ENCODE results near the gene RHEX.

The RHEX gene

GRCh38 chr1:206020393-206021007 is 32.5 kb upstream of the RHEX start:
- no peak overlapping the region for H3K4me3 ChIP-seq
- in situ Hi-C loops (cut with MboI; ENCODE audit: low sequenced_read_pairs) = no loop called here
- no peak for DNase-seq (ENCODE audit: low spot score in 2 of 2)
- H3K9me3 ChIP-seq = no peaks in the 10 kb centered on the region
- no peaks in the 10 kb centered on the region for H3K4me1 ChIP-seq
- H3K36me3 ChIP-seq (replicated peaks) = no peaks in the 10 kb centered on the region
- peaks cover 2% of the 10 kb centered on the region; the same call in 1 of the 2 replicates for H3K27me3 ChIP-seq (ENCODE audit: low read depth)

DNA sequence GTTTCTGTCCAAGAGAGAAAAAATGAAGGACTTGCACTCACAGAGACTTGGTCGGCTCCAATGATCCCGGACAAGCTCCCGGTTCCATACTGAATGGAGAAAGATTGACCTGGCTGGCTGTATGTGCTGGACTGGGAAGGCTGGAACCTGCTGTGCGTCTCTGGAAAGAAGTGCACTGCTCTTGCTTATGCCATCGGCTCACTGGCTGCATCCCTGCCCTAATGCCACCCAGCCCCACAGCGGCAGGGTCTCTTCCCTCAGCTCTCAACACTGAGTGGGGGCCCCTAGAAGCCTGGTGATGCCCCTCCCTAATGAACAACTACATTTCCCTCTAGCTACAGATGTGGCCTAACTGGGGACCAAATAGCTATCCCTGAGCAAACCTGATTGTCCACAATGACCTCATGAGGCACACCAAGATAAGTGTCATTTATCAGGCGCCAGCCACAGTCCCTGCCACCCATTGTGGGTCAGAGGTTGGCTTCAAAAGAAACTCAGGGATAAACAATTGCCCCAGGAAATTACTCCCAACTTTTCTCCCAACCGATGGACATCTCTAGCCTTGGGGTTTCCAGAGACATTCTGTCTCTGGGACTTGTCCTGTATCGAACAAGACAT is 31.9 kb upstream of the RHEX start:
- Histone ChIP-seq H3K27me3 (ENCODE audit: low read depth) (peaks cover 2% of the 10 kb centered on the region; the same call in 1 of the 2 replicates), H3K36me3 (replicated peaks) (no peaks in the 10 kb centered on the region), H3K4me3 (no peak overlapping the region), H3K4me1 (no peaks in the 10 kb centered on the region), H3K9me3 (no peaks in the 10 kb centered on the region)
- no peak for DNase-seq (ENCODE audit: low spot score in 2 of 2)
- in situ Hi-C loops (cut with MboI; ENCODE audit: low sequenced_read_pairs) = no loop called here

- peaks cover 2% of the 10 kb centered on the region; the same call in 1 of the 2 replicates for H3K27me3 ChIP-seq (ENCODE audit: low read depth)
- DNase-seq (ENCODE audit: low spot score in 2 of 2) = no peak
- no peaks in the 10 kb centered on the region for H3K4me1 ChIP-seq
- no peaks in the 10 kb centered on the region for H3K36me3 ChIP-seq (replicated peaks)
- H3K4me3 ChIP-seq = no peak overlapping the region
- no peaks in the 10 kb centered on the region for H3K9me3 ChIP-seq
- in situ Hi-C loops (cut with MboI; ENCODE audit: low sequenced_read_pairs) = no loop called here
These were observed 31.2 kb upstream of the RHEX start for GRCh38 chr1:206021626-206022365.

DNA sequence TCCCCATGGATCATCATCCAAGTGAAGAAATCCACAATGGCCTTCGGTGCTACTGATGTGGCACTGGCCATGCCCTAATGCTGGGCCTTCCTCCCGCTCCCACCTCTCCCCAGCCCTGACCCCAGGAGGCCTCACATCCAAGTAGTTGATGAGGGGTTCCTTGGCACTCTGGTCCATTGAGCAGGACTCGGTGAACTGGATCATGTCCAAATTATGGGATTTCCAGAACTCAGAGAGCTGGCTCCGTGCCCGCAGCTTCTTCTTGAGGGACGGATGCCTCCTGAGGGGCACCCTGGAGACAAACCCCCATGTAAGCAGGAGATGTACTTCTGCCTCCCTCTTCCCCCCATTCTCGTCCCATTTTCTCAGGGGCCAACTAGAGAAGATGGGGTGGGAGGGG is 30.2 kb upstream of the RHEX start:
- Histone ChIP-seq H3K4me1 (no peaks in the 10 kb centered on the region), H3K4me3 (no peak overlapping the region), H3K36me3 (replicated peaks) (no peaks in the 10 kb centered on the region), H3K27me3 (ENCODE audit: low read depth) (peaks cover 2% of the 10 kb centered on the region; the same call in 1 of the 2 replicates), H3K9me3 (no peaks in the 10 kb centered on the region)
- DNase-seq (ENCODE audit: low spot score in 2 of 2) = no peak
- in situ Hi-C loops (cut with MboI; ENCODE audit: low sequenced_read_pairs) = no loop called here

DNA sequence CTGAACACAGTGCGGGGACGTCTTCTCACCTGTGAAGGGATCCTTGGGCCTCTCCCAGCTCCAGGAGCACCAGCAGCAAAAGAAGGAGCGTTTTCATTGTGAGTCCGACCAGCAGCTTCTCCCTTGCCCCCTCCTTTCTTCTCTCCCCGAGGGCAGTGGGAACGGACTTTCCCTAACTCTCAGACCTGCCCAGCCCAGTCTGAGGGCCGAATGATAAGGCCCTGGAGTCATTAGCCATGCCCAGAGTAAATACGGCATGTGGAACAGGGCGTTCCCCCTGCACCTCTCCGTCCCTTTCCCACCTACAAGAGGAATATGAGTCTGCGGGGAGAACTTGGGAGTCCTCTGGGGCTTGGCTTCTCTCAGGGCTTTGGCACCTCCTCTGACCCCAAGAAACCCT is 29.3 kb upstream of the RHEX start, which contains the start of gene CTSE:
CTSE (minus strand) TSS at position 201 of the 400 bp plus-strand sequence; CDS start at position 97, 104 bp downstream.
- no peaks in the 10 kb centered on the region for H3K36me3 ChIP-seq (replicated peaks)
- in situ Hi-C loops (cut with MboI; ENCODE audit: low sequenced_read_pairs) = no loop called here

DNA sequence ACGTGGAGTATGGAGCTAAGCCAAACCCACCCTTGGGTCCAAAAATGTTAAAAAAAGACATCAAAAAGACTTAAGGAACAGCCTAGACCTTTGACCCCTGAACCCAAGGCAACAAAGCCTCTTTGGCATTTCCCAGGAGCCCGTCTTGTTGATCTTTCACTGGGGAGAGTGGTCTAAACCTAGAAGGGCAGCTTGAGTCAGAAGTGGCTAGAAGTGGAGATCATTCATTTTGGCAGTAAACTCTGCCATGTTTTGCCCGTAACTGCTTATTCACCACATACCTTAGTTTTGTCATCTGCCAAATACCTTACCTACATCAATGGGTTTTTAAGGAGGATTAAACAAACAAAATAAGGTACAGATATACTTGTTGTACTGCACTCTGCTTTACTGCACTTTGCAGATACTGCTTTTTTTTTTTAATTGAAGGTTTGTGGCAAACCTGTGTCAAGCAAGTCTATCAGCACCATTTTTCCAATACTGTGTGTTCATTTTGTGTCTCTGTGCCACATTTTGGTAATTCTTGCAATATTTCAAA is 27.6 kb upstream of the RHEX start:
- DNase-seq (ENCODE audit: low spot score in 2 of 2) = no peak
- Histone ChIP-seq H3K4me3 (no peak overlapping the region), H3K4me1 (no peaks in the 10 kb centered on the region), H3K36me3 (replicated peaks) (no peaks in the 10 kb centered on the region), H3K9me3 (no peaks in the 10 kb centered on the region), H3K27me3 (ENCODE audit: low read depth) (peaks cover 5% of the 10 kb centered on the region)
- in situ Hi-C loops (cut with MboI; ENCODE audit: low sequenced_read_pairs) = loop anchor here (5.0 kb wide), 1 partner anchor 82 kb away; no protein-coding TSS in a partner anchor

More for the DNA sequence above, 29.3 kb upstream of the RHEX start, which contains the start of gene CTSE:
- Histone ChIP-seq H3K4me1 (no peaks in the 10 kb centered on the region), H3K4me3 (no peak within 1 kb of the TSS), H3K27me3 (ENCODE audit: low read depth) (peaks cover 2% of the 10 kb centered on the region), H3K9me3 (no peaks in the 10 kb centered on the region)
- DNase-seq (ENCODE audit: low spot score in 2 of 2) = no peak

DNA sequence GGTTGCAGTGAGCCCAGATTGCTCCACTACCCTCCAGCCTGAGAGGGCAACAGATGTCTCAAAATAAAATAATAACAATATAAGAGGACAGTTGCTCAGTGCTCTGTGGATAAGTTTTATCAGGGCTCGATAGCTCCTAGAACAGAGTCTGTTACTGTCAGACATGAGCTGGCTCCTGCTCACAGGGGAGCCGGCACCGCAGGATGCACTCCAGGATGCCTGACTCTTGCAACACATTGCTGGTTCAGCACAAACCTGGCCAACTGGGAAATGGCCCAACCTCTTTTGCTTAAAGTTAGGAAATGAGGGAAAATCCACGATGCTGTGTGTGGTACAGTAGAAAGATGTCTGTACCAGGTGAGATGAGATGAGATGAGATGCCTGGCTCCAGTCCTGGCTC is 23.5 kb upstream of the RHEX start:
- DNase-seq (ENCODE audit: low spot score in 2 of 2) = no peak
- H3K27me3 ChIP-seq (ENCODE audit: low read depth) = peaks cover 4% of the 10 kb centered on the region; the same call in 1 of the 2 replicates
- no peaks in the 10 kb centered on the region for H3K4me1 ChIP-seq
- H3K9me3 ChIP-seq = no peaks in the 10 kb centered on the region
- H3K4me3 ChIP-seq = no peak overlapping the region
- H3K36me3 ChIP-seq (replicated peaks) = no peaks in the 10 kb centered on the region
- in situ Hi-C loops (cut with MboI; ENCODE audit: low sequenced_read_pairs) = loop anchor here (5.0 kb wide), 1 partner anchor 78 kb away; no protein-coding TSS in a partner anchor

GRCh38 chr1:206030191-206030590 is 22.8 kb upstream of the RHEX start:
- H3K4me1 ChIP-seq = no peaks in the 10 kb centered on the region
- no peaks in the 10 kb centered on the region for H3K9me3 ChIP-seq
- H3K27me3 ChIP-seq (ENCODE audit: low read depth) = peaks cover 10% of the 10 kb centered on the region; the same call in 1 of the 2 replicates
- in situ Hi-C loops (cut with MboI; ENCODE audit: low sequenced_read_pairs) = no loop called here
- DNase-seq (ENCODE audit: low spot score in 2 of 2) = no peak
- H3K36me3 ChIP-seq (replicated peaks) = no peaks in the 10 kb centered on the region
- no peak overlapping the region for H3K4me3 ChIP-seq

- peak; percentile 70 to 82 for DNase-seq (ENCODE audit: low spot score in 2 of 2)
- Histone ChIP-seq H3K27me3 (ENCODE audit: low read depth) (peaks cover 10% of the 10 kb centered on the region; the same call in 1 of the 2 replicates), H3K4me1 (no peaks in the 10 kb centered on the region), H3K9me3 (no peaks in the 10 kb centered on the region), H3K36me3 (replicated peaks) (no peaks in the 10 kb centered on the region), H3K4me3 (no peak overlapping the region)
- in situ Hi-C loops (cut with MboI; ENCODE audit: low sequenced_read_pairs) = no loop called here
These were observed 22.3 kb upstream of the RHEX start for GRCh38 chr1:206030714-206031113.

DNA sequence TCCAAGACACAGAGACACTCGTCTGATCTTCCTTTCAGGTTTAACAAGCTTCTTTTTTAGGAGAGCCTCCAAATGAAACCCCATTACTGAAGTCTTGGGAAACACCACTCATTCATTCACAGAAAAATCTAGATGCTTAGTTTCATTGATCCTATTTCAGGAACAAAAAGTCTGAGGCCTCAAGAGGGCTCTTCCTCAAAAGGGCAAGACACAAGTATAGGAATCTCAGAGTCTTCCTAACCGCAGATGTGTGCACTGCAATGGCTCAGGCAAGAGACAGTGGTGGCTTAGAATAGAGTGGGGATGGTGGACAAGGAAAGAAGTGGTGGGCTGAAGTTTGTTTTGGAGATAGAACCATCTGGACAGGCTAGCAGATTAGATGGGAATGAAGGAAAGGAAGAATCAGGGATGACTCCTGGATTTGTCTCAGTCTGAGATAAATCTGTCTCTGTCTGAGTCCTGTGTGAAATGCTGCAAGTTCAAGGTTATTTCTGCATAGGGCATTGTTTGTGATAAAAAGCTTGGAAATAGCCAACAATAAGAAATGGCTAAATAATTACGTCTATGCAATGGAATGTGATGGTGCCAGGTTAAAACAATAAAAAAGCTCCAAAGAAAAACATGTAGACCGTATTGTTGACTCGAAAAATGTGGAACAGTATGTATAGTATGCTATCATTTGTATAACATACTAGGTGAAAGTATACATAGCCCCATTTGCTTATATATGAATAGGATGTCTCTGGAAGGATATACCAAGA is 20.4 kb upstream of the RHEX start:
- H3K4me1 ChIP-seq = no peaks in the 10 kb centered on the region
- H3K27me3 ChIP-seq (ENCODE audit: low read depth) = peaks cover 15% of the 10 kb centered on the region; the same call in 1 of the 2 replicates
- no peak for DNase-seq (ENCODE audit: low spot score in 2 of 2)
- no peaks in the 10 kb centered on the region for H3K9me3 ChIP-seq
- H3K36me3 ChIP-seq (replicated peaks) = no peaks in the 10 kb centered on the region
- in situ Hi-C loops (cut with MboI; ENCODE audit: low sequenced_read_pairs) = no loop called here
- no peak overlapping the region for H3K4me3 ChIP-seq

- in situ Hi-C loops (cut with MboI; ENCODE audit: low sequenced_read_pairs) = no loop called here
- H3K9me3 ChIP-seq = no peaks in the 10 kb centered on the region
- H3K4me1 ChIP-seq = no peaks in the 10 kb centered on the region
- peaks cover 15% of the 10 kb centered on the region for H3K27me3 ChIP-seq (ENCODE audit: low read depth)
- H3K36me3 ChIP-seq (replicated peaks) = no peaks in the 10 kb centered on the region
- no peak overlapping the region for H3K4me3 ChIP-seq
- DNase-seq (ENCODE audit: low spot score in 2 of 2) = no peak
These were observed 17.9 kb upstream of the RHEX start for GRCh38 chr1:206035027-206035426.

DNA sequence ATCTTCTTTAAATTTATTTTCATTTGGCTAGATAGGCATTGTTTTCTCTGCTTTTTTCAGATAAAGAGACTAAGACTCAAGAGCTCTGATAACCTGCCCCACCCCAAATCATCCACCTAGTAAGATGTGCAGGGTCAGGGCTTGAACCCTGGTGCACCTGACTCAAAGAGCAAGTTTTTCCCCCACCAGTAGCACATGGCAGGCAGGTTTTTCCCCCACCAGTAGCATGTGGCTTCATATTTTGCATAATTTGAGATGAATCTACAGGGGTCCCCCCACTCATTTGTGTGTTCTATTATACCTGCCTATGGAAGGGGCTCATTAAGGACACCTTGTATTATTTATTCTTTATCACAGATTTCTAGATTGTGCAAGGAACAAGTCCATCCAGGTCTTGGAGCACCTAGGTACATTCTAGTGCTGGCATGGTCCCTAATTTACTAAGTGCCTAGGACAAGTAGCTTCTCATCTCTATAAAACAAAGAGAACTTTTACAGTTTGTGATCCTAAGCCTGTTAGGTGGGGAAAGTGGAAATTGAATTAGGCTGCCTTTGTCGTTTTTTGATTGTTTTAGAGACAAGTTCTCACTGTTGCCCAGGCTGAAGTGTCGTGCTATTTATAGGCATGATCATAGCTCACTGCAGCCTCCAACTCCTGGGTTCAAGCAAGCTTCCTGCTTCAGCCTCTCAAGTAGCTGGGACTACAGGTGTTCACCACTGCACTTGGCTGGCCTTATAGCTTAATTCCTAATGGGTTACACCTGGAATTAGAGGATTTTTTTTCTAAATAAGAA is 16.1 kb upstream of the RHEX start:
- in situ Hi-C loops (cut with MboI; ENCODE audit: low sequenced_read_pairs) = no loop called here
- DNase-seq (ENCODE audit: low spot score in 2 of 2) = no peak
- Histone ChIP-seq H3K9me3 (no peaks in the 10 kb centered on the region), H3K4me1 (no peaks in the 10 kb centered on the region), H3K4me3 (no peak overlapping the region), H3K36me3 (replicated peaks) (no peaks in the 10 kb centered on the region), H3K27me3 (ENCODE audit: low read depth) (peaks cover 17% of the 10 kb centered on the region)

Data from HAP-1 (cell line).